KMS-11 (cell line): Measurements from ENCODE around the gene AMDHD1.

Experiments used
- H2AFZ ChIP-seq: fragments of 200-600 bp; sonication (generic); 2 replicates; pipeline ENCODE4 v1.6.1; 2016; ENCODE audit warnings: antibody characterized with exemption, mixed run types, low read depth
- H3K27ac ChIP-seq: fragments of 200-600 bp; sonication (generic); 2 replicates; pipeline ENCODE4 v1.6.1; 2016; ENCODE audit warnings: mild to moderate bottlenecking, mixed run types
- H3K27me3 ChIP-seq: fragments of 200-600 bp; sonication (generic); 2 replicates; pipeline ENCODE4 v1.6.1; 2017; ENCODE audit warnings: mild to moderate bottlenecking, low read depth, mixed run types, moderate library complexity; ENCODE audit not compliant: insufficient read depth
- H3K36me3 ChIP-seq: fragments of 200-600 bp; sonication (generic); 2 replicates; pipeline ENCODE4 v1.6.1; 2017; ENCODE audit warnings: mild to moderate bottlenecking, mixed run types; ENCODE audit not compliant: insufficient read depth
- H3K4me1 ChIP-seq: fragments of 200-600 bp; sonication (generic); 2 replicates; pipeline ENCODE4 v1.6.1; 2016; ENCODE audit warnings: mild to moderate bottlenecking, low read depth, mixed run types; ENCODE audit not compliant: poor library complexity, severe bottlenecking
- H3K4me2 ChIP-seq: fragments of 200-600 bp; sonication (generic); 2 replicates; pipeline ENCODE4 v1.7.0; 2016; ENCODE audit warnings: mild to moderate bottlenecking, mixed run types
- H3K4me3 ChIP-seq: fragments of 200-600 bp; sonication (generic); IDR thresholded peaks from 2 replicates; pipeline ENCODE4 v1.6.1; 2017; ENCODE audit warnings: low read depth, low read length, mixed read lengths; ENCODE audit not compliant: insufficient read depth
- H3K79me2 ChIP-seq: fragments of 200-600 bp; sonication (generic); 2 replicates; pipeline ENCODE4 v1.6.1; 2016; ENCODE audit warnings: low read depth, mixed run types; ENCODE audit not compliant: insufficient read depth
- H3K9ac ChIP-seq: fragments of 200-600 bp; sonication (generic); 2 replicates; pipeline ENCODE4 v1.6.1; 2016; ENCODE audit warnings: mild to moderate bottlenecking, mixed run types
- H4K20me1 ChIP-seq: fragments of 200-600 bp; sonication (generic); 2 replicates; pipeline ENCODE4 v1.6.1; 2016; ENCODE audit warnings: mild to moderate bottlenecking, mixed run types; ENCODE audit not compliant: insufficient read depth
- TF ChIP-seq, protein P1 (sequence below): fragments of 200-600 bp; sonication (generic); conservative IDR thresholded peaks from 2 replicates; pipeline ENCODE4 v1.6.1; 2017; ENCODE audit warnings: low read depth, mild to moderate bottlenecking, antibody characterized with exemption, low read length, moderate library complexity, mixed read lengths

The AMDHD1 gene

GRCh38 chr12:95977764-95978305 lies 34.7 kb downstream of the AMDHD1 start:
- Histone ChIP-seq H3K79me2 (no peaks in the 10 kb centered on the region), H3K9ac (no peak overlapping the region), H2AFZ (no peak overlapping the region), H3K4me1 (peaks cover 17% of the 10 kb centered on the region), H3K36me3 (no peaks in the 10 kb centered on the region), H4K20me1 (no peaks in the 10 kb centered on the region), H3K4me3 (no peak overlapping the region), H3K4me2 (no peak overlapping the region), H3K27me3 (no peaks in the 10 kb centered on the region), H3K27ac (no peak overlapping the region)
- TF ChIP-seq, protein P1, sequence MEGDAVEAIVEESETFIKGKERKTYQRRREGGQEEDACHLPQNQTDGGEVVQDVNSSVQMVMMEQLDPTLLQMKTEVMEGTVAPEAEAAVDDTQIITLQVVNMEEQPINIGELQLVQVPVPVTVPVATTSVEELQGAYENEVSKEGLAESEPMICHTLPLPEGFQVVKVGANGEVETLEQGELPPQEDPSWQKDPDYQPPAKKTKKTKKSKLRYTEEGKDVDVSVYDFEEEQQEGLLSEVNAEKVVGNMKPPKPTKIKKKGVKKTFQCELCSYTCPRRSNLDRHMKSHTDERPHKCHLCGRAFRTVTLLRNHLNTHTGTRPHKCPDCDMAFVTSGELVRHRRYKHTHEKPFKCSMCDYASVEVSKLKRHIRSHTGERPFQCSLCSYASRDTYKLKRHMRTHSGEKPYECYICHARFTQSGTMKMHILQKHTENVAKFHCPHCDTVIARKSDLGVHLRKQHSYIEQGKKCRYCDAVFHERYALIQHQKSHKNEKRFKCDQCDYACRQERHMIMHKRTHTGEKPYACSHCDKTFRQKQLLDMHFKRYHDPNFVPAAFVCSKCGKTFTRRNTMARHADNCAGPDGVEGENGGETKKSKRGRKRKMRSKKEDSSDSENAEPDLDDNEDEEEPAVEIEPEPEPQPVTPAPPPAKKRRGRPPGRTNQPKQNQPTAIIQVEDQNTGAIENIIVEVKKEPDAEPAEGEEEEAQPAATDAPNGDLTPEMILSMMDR: no peak

DNA sequence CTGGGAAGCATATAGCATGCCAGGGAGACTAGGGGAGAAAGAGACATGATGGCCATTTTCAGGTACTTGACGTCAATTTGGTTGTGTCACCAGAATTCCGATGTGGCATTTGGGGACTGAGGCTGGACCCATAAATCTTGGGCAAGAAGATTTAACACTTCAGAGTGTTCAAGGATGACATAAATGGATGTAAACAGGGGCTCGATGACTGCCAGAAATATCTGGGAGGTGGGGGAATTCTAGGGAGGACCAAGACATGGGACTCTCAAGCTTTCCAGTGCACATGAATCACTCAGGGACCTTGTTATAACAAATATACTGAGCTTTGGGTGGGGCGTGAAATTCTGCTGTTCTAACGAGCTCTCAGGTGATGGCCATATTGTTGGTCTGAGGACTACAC lies 35.2 kb downstream of the AMDHD1 start:
- Histone ChIP-seq H3K79me2 (no peaks in the 10 kb centered on the region), H3K4me3 (no peak overlapping the region), H3K4me2 (no peak overlapping the region), H3K27ac (no peak overlapping the region), H3K36me3 (no peaks in the 10 kb centered on the region), H2AFZ (no peak overlapping the region), H3K27me3 (no peaks in the 10 kb centered on the region), H3K4me1 (peaks cover 11% of the 10 kb centered on the region), H3K9ac (no peak overlapping the region), H4K20me1 (no peaks in the 10 kb centered on the region)
- TF ChIP-seq, protein P1: no peak

- Histone ChIP-seq H3K27me3 (no peaks in the 10 kb centered on the region), H3K9ac (no peak overlapping the region), H3K27ac (no peak overlapping the region), H3K4me1 (peaks cover 7% of the 10 kb centered on the region), H3K79me2 (no peaks in the 10 kb centered on the region), H3K36me3 (no peaks in the 10 kb centered on the region), H4K20me1 (no peaks in the 10 kb centered on the region), H3K4me2 (no peak overlapping the region), H3K4me3 (no peak overlapping the region), H2AFZ (no peak overlapping the region)
- TF ChIP-seq, protein P1: no peak
Measured at GRCh38 chr12:95978774-95979173, 35.6 kb downstream of the AMDHD1 start.

GRCh38 chr12:95980437-95980836 lies 37.3 kb downstream of the AMDHD1 start:
- Histone ChIP-seq H3K79me2 (no peaks in the 10 kb centered on the region), H3K4me1 (no peaks in the 10 kb centered on the region), H3K4me2 (no peak overlapping the region), H2AFZ (no peak overlapping the region), H4K20me1 (no peaks in the 10 kb centered on the region), H3K27me3 (no peaks in the 10 kb centered on the region), H3K36me3 (no peaks in the 10 kb centered on the region), H3K9ac (no peak overlapping the region), H3K27ac (no peak overlapping the region), H3K4me3 (no peak overlapping the region)
- TF ChIP-seq, protein P1: no peak
